ENCODE measurements around the gene ZNHIT2.
"Not testable (repeated sequence)": the region's sequence is repeated elsewhere in the genome, so short reads cannot be mapped to it uniquely, and the experiment has no call there.

Gene ZNHIT2
- 15.1 to 16.6 reads per million in 2 experiments for total RNA-seq

GRCh38 chr11:65117206-65118096 lies at the start of gene ZNHIT2:
ZNHIT2 (minus strand) TSS chr11:65117701; CDS start chr11:65117653, 48 bp downstream.
- DNase-seq (ENCODE audit: low read depth): peak; percentile 100

DNA sequence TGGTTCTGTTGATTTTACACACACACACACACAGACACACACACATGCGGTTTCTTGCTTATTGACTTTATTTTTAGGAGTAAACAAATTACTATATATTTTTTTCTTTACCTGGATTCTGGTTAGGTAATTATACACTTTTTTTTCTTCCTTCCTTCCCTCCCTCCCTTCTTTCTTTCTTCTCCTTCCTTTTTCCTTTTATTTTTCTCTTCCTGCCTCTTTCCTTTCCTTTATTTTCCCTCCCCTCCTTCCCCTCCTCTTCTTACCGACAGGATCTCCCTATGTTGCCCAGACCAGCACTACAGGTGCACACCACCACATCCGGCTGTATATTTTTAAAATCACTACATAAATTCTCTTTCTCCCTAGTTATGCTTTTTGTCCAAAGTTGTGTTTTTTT lies 49.4 kb upstream of the ZNHIT2 start:
- DNase-seq (ENCODE audit: low read depth): no peak

- no peak for DNase-seq (ENCODE audit: low read depth)
Observed at GRCh38 chr11:65165410-65166317, 48.2 kb upstream of the ZNHIT2 start.

DNA sequence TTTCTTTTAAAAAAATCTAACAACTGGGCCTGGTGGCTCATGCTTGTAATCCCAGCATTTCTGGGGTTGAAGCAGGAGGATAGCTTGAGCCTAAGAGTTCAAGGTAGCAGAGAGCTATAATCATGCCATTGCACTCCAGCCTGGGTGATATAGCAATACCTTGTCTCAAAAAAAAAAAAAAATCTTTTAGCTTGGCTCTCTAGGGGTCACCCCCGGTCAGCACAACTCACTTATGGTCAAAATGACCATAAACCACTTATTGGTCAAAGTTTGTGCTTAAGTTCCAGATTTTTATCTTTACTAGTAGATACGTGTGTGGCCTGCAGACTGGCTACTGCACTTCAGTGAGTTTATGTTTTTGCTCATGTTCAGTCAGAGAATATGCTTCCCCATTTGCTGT lies 46.2 kb upstream of the ZNHIT2 start:
- no peak for DNase-seq (ENCODE audit: low read depth)

GRCh38 chr11:65160643-65161042 lies 43.1 kb upstream of the ZNHIT2 start:
- no peak for DNase-seq (ENCODE audit: low read depth)

- no peak for DNase-seq (ENCODE audit: low read depth)
Observed at GRCh38 chr11:65159012-65159411, 41.5 kb upstream of the ZNHIT2 start.

DNA sequence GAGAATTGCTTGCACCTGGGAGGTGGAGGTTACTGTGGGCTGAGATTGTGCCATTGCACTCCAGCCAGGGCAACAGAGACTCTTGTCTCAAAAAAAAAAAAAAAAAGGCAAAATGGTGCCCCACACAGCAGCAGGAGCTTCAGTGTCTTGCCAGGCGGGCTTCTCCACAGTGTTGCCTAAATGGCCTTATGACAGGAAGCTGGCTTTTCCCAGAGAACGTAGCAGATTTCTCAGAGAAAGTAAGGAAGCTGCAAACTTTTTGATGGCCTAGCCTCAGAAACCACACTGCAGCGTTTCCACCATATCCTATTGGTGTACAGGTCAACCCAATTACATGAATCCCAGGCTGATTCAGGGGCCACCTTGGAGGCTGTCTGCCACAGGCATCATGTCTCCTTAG lies 39.8 kb upstream of the ZNHIT2 start:
- DNase-seq (ENCODE audit: low read depth): no peak

DNA sequence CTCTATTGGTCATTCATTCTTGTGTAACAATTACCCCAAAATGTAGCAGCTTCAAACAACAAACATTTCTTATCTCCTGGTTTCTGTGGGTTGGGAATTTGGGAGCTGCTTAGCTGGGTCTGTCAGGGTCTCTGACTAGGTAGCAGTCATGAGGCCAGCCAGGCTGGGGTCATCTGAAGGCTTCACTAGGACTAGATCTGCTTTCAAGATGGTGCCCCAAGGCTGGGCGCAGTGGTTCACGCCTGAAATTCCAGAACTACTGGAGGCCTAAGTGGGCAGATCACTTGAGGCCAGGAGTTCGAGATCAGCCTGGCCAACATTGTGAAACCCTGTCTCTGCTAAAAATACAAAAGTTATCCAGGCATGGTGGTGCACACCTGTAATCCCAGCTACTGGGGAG lies 39.4 kb upstream of the ZNHIT2 start:
- DNase-seq (ENCODE audit: low read depth): no peak

- DNase-seq (ENCODE audit: low read depth): no peak
Observed at GRCh38 chr11:65156256-65156655, 38.8 kb upstream of the ZNHIT2 start.

DNA sequence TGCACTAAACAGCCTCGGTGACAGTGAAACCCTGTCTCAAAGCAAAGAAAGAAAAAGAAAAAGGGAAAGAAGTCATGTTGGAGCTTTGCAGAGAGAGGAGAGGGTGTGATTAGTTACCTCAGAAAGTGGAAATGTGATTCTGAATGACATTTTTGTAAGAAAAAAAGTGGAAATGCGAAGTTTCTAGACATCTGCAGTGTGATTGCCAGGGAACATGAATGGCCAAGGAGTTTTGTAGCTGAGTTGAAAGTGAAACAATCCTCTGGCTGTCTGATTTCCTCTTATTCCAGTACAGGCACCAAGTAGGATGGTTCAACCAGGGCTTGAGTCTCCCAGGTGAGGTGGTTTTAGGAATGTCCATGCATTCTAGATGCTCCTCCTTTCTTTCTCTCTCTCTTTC lies 34.6 kb upstream of the ZNHIT2 start:
- DNase-seq (ENCODE audit: low read depth): no peak

DNA sequence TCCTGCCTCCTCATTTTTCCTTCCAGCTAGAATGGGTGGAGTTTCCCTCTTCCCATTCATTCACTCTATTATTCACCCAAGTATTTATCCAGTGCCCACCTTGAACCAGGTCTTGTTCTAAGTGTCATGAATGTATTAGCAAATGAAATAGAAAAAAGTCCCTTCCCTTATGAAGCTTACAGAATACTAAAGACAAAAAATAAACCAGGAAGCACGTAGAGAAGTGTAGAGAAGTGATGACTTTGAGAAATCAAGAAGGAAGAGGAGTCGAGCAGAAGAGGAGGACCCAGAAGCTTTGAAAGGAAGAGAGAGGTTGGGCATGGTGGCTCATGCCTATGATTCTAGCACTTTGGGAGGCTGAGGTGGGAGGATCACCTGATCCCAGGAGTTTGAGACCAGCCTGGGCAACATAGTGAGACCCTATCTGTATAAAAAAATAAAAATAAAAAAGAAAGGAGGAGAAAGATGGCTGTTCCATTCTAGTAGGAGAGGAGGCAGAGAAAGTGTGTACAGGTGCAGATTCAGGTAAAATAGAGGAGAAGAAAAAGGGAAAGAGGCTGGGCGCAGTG lies 33.9 kb upstream of the ZNHIT2 start:
- DNase-seq (ENCODE audit: low read depth): no peak

DNA sequence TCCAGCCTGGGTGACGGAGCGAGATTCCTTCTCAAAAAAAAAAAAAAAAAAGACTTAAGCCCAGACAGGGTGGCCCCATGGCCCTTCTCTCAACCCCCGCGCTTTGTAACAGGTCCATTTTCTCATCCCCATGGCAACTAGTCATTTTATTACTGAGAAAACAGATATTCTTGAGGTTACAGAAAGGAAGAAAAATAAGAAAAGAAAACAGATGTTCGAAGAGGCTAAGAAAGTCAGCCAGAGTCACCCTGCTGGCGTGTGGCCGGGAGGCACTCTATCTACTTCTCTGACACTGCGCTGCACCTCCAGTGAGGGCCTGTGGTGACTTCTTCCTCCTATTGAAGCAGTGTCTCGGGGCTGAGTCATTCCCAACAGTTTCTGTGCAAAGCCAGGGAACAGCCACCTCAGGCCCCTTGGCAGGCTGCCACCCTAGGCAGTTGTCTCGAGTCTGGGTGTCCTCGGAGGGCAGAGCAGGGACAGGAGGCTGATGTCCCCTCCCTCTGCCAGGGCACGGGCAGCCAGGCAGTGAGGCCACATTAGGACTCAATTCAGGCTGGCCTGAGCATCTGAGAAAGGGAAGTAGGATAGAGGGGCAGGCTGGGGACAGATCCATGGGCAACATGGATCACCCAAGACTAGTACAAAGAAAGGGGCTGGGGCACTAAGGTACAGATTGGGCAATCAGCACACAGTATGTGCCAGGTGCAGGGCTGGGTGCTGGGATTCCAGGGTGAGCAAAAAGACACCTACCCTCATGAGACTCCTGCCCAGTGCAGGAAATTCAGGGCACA lies 33.2 kb upstream of the ZNHIT2 start:
- DNase-seq (ENCODE audit: low read depth): no peak

DNA sequence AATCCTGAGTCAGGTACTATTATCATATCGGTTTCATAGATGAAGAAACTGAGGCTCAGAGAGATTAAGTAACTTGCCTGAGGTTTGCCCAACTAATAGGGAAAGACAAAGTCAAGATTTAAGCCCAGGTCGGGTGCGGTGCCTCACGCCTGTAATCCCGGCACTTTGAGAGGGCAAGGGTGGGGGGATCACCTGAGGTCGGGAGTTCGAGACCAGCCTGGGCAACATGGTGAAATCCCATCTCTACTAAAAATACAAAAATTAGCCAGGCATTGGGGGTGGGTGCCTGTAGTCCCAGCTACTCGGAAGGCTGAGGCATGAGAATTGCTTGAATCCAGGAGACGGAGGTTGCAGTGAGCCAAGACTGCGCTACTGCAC lies 32.6 kb upstream of the ZNHIT2 start:
- DNase-seq (ENCODE audit: low read depth): not testable (repeated sequence)

DNA sequence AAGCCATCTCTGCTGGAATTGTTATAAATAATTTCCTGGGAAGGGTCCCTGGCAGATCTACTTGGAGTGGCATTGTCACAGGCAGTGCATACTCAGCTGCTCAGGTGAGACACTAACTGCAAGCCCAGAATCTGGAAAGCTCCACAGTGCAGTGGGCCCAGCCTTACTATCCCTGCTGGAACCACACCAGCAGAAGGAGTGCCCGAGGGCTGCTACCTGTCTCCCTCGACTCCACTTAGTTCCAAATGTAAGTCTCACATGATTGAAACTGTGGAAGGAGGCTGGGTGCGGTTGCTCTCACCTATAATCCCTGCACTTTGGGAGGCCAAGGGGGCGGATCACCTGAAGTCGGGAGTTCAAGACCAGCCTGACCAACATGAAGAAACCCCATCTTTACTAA lies 31.2 kb upstream of the ZNHIT2 start:
- DNase-seq (ENCODE audit: low read depth): no peak

- no peak for DNase-seq (ENCODE audit: low read depth)
Observed at GRCh38 chr11:65147352-65148075, 30.0 kb upstream of the ZNHIT2 start.

GRCh38 chr11:65141896-65142494 lies 24.5 kb upstream of the ZNHIT2 start:
- DNase-seq (ENCODE audit: low read depth): no peak

DNA sequence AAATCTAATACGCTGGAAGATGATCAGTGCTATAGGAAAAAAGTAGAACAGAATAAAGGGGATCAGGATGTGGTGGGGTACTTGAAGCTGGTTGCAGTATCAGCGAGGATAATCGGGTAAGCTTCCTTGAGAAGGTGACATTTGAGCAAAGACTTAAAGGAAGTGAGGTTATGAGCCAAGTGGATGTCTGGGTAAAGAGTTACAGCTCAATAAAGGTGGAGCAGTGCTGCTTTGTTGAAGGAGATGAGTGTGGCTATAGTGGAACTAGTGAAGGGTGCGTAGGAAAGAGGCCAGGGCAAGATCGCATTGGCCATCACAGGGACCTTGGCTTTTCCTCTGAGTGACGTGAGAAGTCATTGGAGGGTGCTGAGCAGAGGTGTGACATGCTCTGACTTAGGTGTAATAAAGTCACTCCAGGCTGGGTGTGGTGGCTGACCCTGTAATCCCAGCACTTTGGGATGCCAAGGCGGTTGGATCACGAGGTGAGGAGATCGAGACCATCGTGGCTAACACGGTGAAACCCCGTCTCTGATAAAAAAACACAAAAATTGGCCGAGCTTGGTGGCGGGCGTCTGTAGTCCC lies 19.1 kb upstream of the ZNHIT2 start:
- no peak for DNase-seq (ENCODE audit: low read depth)

GRCh38 chr11:65135633-65136145 lies 18.2 kb upstream of the ZNHIT2 start:
- no peak for DNase-seq (ENCODE audit: low read depth)

- DNase-seq (ENCODE audit: low read depth): peak; percentile 81
Observed at GRCh38 chr11:65134952-65135632, 17.6 kb upstream of the ZNHIT2 start.

Measured in T follicular helper cell (primary cell).